ENCODE measurements around the gene SPECC1. TPM values are rescaled to one million over a fixed set of nuclear protein-coding genes. Genes with fewer than 3 reads are reported as not detected.

The SPECC1 gene
- total and polyA plus RNA-seq, 10 of the 15 experiments (the other 5 are each of a cell fraction or from before 2014, with no cell fraction given) = 6.4 to 40.6 (median 23.9) TPM

DNA sequence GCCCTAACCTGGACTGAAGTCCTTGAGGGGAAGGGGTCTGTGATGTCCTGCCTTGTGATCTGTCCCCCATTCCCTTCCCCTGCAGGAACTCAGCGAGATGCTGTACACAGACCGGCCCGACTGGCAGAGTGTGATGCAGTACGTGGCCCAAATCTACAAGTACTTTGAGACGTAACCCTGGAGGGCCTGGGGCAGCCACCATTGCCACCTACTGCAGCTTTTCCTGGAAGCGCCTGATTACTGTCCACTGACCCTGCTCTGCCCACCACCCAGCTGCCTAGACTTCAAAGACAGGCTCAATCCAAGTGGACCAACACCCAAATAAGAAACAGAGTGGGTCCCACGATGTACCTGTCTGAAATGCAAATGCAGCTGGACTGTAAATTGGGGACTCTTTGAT, 304.7 kb downstream of the SPECC1 start (continued):
- TF ChIP-seq, protein P1, sequence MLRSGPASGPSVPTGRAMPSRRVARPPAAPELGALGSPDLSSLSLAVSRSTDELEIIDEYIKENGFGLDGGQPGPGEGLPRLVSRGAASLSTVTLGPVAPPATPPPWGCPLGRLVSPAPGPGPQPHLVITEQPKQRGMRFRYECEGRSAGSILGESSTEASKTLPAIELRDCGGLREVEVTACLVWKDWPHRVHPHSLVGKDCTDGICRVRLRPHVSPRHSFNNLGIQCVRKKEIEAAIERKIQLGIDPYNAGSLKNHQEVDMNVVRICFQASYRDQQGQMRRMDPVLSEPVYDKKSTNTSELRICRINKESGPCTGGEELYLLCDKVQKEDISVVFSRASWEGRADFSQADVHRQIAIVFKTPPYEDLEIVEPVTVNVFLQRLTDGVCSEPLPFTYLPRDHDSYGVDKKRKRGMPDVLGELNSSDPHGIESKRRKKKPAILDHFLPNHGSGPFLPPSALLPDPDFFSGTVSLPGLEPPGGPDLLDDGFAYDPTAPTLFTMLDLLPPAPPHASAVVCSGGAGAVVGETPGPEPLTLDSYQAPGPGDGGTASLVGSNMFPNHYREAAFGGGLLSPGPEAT (IDR thresholded peaks at IDR 0.05; ENCODE audit: low read depth) = no peak
- TF ChIP-seq NR2F1 (conservative IDR thresholded peaks at IDR 0.05) (no peak), PML (IDR thresholded peaks at IDR 0.05; ENCODE audit: low read length) (no peak), E2F8 (IDR thresholded peaks at IDR 0.05; ENCODE audit: low read depth, partially characterized antibody) (no peak)

GRCh38 chr17:20314834-20315233, 305.7 kb downstream of the SPECC1 start:
- Histone ChIP-seq H3K4me1 (ENCODE audit: control insufficient read depth, insufficient read depth, low read length) (no peaks in the 10 kb centered on the region), H3K27ac (ENCODE audit: control insufficient read depth, insufficient read depth) (no peak overlapping the region), H3K9me3 (replicated peaks; ENCODE audit: control insufficient read depth, insufficient read depth, low read length) (no peaks in the 10 kb centered on the region), H3K9ac (ENCODE audit: control insufficient read depth, insufficient read depth, low read length) (no peak overlapping the region), H3K4me3 (no peak overlapping the region), H4K20me1 (ENCODE audit: control insufficient read depth, insufficient read depth) (no peaks in the 10 kb centered on the region), H2AFZ (ENCODE audit: control insufficient read depth, low read depth, low read length) (no peak overlapping the region), H3K36me3 (ENCODE audit: control insufficient read depth in 2 of 2, insufficient read depth in 2 of 2, low read length in 1 of 2) (no peaks in the 10 kb centered on the region; a peak in 1 of 4 replicates), H3K79me2 (ENCODE audit: control insufficient read depth, insufficient read depth, low read length) (no peaks in the 10 kb centered on the region), H3K27me3 (replicated peaks in 1 of 2; ENCODE audit: control insufficient read depth in 2 of 2, insufficient read depth in 2 of 2, low read length in 1 of 2) (no peaks in the 10 kb centered on the region), H3K4me2 (ENCODE audit: control insufficient read depth, insufficient read depth) (no peak overlapping the region)
- RAD21 ChIA-PET (ENCODE audit: unreplicated experiment) = no interaction called here
- FAIRE-seq (no peak), DNase-seq (ENCODE audit: low read depth, low spot score) (no peak), ATAC-seq (no peak)
- no TSS peak for BruUV-seq (replicated peaks)
- POLR2A ChIA-PET = no interaction called here
- in situ Hi-C loops (cut with MboI) = loop anchor here (5.0 to 10.0 kb wide), 3 partner anchors 83 to 323 kb away; no protein-coding TSS in a partner anchor
- CTCF ChIA-PET = no interaction called here
- SMC1A ChIA-PET (ENCODE audit: uncharacterized antibody, unreplicated experiment) = no interaction called here
- TF ChIP-seq RUNX3 (IDR thresholded peaks at IDR 0.05; ENCODE audit: low read length) (no peak), STAT3 (IDR thresholded peaks at IDR 0.05; ENCODE audit: low read depth, low read length) (no peak), SPI1 (IDR thresholded peaks at IDR 0.05; ENCODE audit: borderline replicate concordance, insufficient read depth, low read depth, low read length) (no peak), CBX3 (IDR thresholded peaks at IDR 0.05; ENCODE audit: borderline replicate concordance, low read depth) (no peak), MTA2 (IDR thresholded peaks at IDR 0.05; ENCODE audit: low read depth) (no peak), NR2C1 (IDR thresholded peaks at IDR 0.05) (no peak), BACH1 (IDR thresholded peaks at IDR 0.05; ENCODE audit: borderline replicate concordance) (no peak), RCOR1 (conservative IDR thresholded peaks at IDR 0.05; ENCODE audit: low read depth, low read length) (no peak), POU2F2 (IDR thresholded peaks at IDR 0.05; ENCODE audit: borderline replicate concordance, low read depth, low read length) (no peak), MTA3 (IDR thresholded peaks at IDR 0.05; ENCODE audit: borderline replicate concordance, low read length) (no peak), ATF7 (IDR thresholded peaks at IDR 0.05; ENCODE audit: low read depth) (no peak), ZNF207 (IDR thresholded peaks at IDR 0.05; ENCODE audit: borderline replicate concordance) (no peak), IKZF1 (conservative IDR thresholded peaks at IDR 0.05) (no peak), NBN (IDR thresholded peaks at IDR 0.05) (no peak), FOS (IDR thresholded peaks at IDR 0.05; ENCODE audit: borderline replicate concordance, extremely low read depth, insufficient read length) (no peak)
- TF ChIP-seq, protein P2, sequence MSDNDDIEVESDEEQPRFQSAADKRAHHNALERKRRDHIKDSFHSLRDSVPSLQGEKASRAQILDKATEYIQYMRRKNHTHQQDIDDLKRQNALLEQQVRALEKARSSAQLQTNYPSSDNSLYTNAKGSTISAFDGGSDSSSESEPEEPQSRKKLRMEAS (IDR thresholded peaks at IDR 0.05; ENCODE audit: low read depth, low read length) = no peak
- intact Hi-C loops (cut with micrococcal nuclease; ENCODE audit: unreplicated experiment) = loop anchor here (5.0 kb wide), 1 partner anchor 88 kb away; no protein-coding TSS in a partner anchor
- 92% methylated on average over 8 of the region's 8 CpGs for WGBS (ENCODE audit: insufficient coverage, insufficient replicate concordance, low lambda C conversion rate, missing lambda C conversion rate)
